HG03025 (cell line): ENCODE results near the gene RADIL.
"Not testable (repeated sequence)": the region's sequence is repeated elsewhere in the genome, so short reads cannot be mapped to it uniquely, and the experiment has no call there.

Experiments used
- ATAC-seq: cut with Tn5 transposase; IDR thresholded peaks from one replicate; pipeline ENCODE4 v1.9.1; 2021; ENCODE audit warnings: mild to moderate bottlenecking, moderate library complexity; ENCODE audit not compliant: unreplicated experiment, low FRiP score

Gene RADIL, protein sequence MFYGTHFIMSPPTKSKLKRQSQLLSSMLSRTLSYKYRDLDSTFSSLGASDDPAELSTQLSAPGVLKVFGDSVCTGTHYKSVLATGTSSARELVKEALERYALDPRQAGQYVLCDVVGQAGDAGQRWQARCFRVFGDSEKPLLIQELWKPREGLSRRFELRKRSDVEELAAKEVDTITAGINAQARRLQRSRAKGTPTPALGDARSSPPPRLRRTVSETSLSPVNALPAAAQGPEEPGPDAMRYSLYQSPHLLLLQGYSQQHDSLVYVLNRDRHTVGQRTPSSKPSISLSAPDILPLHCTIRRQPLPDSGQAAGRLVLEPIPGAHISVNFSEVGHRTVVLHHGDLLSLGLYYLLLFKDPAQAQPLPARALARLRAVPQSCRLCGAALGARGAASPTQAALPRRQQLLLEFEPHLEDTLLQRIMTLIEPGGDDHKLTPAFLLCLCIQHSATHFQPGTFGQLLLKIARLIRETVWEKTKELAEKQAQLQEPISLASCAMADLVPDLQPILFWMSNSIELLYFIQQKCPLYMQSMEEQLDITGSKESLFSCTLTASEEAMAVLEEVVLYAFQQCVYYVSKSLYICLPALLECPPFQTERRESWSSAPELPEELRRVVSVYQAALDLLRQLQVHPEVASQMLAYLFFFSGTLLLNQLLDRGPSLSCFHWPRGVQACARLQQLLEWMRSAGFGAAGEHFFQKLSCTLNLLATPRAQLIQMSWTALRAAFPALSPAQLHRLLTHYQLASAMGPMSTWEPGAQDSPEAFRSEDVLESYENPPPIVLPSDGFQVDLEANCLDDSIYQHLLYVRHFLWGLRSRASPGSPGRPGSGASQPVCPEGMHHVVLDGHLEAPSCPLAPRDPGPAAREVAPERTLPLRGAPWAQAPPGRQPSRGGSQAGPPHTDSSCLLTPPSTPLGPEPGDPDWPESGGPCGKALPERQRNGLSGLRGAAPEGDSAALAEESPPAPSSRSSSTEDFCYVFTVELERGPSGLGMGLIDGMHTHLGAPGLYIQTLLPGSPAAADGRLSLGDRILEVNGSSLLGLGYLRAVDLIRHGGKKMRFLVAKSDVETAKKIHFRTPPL

DNA sequence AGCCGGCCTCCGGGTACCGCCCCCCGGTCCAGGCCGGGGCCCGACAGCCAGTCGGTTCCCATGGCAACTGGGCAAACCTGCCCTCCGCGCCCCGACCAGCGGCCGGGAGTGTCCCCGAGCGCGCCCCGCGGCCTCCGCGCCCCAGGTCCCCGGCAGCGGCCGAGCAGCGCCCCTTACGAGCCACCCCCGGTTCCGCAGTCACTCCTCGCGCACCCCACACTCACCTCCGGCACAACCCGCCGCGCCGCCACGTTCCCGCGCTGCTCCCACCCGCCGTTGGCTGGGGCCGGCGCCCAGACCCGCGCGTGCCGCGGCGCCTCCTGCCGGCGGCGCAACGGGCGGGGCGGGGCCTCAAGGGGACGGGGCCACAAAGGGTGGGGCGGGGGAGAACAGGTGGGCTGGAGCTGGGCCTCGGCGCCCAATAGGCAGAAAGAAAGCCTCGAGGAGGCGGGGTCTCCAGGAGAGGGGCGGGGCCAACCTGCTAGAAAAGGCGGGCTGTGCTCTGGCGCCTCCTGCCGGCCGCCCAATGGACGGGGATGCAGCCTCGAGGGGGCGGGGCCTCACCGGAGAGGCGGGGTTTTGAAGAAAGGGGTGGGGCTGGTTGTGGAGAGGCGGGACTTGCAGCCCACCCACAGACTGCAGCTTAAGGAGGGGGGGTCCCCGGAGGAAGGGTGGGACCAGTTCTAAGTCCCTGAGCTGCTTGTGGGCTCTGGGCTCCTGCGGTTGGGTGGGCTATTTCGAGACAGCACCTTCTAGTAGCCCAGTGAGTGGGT, at the start of gene RADIL:
Gene RADIL, minus strand, starts transcription at position 345 of the 773 bp plus-strand sequence. CDS start 5,577 bp downstream, outside the sequence.
- ATAC-seq: no peak

DNA sequence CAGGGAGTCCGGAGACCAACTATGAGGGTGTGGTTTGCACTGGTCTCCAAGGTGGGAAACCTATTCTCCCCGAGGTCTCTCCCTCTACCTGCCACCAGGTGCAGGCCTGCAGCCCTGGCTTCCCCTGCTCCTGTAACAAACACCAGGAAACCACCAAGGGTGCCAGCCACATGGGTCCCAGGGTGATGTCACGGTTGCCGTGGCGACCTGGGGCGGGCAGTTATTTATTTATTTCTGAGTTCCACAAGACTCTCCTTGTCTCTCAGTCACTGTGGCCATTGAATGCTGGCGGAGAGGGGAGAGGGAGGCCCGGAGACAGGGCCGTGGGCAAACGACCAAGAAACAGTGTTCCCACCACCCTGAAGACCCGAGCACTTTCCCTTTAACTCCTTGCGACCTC, 48.4 kb upstream of the RADIL start:
- no peak for ATAC-seq

DNA sequence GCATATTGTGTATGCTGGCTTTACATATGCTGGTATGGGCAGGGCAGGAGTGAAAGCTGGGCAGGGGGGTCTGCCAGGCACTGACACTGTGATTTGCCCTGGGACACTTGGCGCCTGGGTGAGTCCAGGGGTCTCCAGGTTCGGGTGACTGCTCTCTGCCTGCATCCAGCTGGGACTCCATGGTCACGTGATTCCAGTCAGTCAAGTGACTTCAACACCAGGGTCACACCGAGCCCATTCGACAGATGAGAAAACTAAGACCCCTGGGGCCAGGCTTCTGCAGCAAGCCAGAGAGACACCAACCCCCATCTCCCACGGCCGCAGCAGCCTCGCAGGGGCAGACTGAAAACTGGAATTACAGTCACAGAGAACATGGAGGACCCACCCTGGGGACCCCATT, 45.5 kb upstream of the RADIL start:
- no peak for ATAC-seq

DNA sequence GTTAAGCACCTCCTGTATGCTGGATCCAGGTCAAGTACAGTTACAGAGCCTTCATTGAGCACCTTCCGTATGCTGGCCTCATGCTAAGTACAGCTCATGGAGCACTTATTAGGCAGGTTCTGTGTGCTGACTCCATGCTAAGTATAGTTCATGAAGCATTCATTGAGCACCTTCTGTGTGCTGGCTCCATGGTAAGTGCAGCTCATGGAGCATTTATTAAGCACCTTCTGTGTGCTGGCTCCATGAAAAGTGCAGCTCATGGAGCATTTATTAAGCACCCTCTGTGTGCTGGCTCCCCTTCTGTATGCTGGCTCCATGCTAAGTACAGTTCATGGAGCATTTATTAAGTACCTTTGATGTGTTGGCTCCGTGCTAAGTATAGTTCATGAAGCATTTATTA, 44.9 kb upstream of the RADIL start:
- ATAC-seq: no peak

DNA sequence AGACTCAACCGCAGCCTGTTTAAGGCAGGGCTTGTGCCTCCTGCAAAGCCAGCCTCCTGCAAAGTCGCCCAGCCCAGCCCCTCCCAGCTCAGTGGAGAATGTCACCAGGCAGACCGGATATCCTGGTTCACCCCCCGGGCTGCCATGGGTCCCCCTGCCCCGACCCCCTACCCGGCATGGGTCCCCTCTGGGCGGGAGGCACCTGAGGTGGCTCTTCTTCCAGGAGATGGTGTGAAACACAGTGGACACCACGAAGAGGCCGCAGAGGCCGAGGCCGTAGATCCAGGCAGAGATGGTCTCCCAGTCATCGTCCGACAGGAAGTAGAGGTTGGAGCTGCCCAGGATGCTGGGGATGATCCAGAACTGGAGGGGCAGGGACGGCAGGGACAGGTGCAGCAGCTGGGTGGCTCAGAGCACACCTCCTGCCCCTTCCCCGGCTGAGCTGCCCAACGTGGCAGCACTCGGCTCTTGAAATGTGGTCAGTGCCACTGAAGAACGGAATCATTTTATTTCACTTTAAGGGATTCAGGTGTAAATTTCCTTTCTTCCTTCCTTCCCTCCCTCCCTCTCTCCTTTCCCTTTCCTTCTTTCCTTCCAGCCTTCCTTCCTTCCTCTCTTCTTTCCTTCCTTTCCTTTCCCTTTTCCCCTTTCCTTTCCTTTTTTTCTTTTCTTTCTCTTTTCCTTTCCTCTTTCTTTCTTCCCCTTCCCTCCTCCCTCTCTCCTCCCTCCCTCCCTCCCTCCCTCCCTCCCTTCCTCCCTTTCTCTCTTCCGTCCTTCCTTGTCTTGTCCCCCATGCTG, 36.7 kb upstream of the RADIL start:
- ATAC-seq: no peak

DNA sequence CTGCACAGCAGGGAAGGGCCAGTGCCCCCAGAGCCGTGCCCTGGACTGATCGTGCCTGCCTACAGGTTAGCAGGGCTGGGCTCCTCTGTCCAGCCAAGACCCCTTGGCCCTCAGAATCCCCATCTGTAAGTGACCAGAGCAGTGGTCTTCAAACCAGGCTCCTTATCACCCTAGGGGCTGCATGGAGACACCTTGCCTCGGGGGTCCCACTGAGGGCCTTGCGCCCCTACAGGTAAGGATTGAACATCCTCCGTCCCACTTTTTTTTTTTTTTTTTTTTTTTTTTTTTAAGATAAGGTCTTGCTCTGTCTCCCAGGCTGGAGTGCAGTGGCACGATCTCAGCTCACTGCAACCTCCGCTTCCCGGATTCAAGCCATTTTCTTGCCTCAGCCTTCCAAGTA, 32.6 kb upstream of the RADIL start:
- no peak for ATAC-seq

DNA sequence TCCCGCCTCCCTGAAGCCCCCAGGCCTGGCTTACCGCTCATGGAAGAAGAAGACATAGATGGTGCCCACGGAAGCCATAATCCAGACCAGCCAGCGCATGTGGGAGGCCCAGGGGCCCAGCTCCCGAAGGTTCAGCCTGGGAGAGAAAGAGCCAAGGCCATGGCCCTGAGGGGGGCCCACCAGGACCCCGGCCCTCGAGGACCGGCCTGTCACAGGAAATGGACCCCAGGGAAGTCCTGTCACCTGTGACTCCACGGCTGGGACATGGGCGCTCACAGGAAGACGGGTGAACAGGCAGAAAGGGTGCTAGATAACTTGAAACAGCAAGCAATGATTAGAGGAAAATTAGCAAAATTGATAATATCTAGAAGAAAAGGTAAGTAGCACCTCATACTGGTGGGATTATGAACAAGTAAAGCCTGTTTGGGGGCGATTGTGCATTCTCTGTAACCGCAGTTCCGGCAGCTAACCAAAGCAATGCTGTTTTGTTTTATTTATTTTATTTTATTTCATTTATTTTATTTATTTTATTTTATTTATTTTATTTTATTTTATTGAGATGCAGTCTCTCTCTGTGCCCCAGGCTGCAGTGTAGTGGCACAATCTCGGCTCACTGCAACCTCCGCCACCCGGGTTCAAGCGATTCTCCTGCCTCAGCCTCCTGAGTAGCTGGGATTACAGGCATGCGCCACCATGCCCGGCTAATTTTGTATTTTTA, 27.8 kb upstream of the RADIL start:
- ATAC-seq: no peak

DNA sequence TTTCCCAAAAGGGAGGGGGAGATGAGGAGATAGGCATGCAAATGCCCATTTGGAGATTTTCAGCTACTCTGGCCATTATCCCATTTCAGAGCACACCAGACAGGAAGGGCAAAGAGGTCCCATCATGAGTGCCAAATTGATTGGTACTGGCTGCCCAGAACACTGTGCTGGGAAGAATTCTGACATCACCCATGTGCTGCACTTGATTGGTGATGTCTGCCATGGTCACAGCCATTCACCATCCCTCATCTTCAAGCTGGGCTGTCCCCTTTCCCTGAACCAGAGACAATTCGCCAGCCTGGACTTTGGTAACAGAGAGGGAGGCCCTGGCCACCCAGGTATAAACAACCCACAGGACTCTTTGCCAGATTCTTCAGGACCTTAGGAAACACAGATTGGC, 23.2 kb upstream of the RADIL start:
- ATAC-seq: no peak

DNA sequence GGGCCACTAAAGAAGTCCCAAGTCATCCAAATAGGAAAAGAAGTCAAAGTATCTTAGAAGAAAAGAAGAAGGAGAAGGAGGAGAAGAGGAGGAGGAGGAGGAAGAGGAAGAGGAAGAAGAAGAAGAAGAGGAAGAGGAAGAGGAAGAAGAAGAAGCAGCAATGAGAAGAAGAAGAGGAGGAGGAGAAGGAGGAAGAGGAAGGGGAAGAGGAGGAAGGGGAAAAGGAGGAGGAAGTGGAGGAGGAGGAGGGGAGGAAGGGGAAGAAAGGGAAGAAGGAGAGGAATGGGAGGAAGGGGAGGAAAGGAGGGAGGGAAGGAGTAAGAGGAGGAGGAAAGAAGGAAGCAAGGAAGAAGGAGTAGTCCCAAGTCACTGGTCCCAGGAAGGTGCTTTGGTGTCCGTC, 21.7 kb upstream of the RADIL start:
- no peak for ATAC-seq

DNA sequence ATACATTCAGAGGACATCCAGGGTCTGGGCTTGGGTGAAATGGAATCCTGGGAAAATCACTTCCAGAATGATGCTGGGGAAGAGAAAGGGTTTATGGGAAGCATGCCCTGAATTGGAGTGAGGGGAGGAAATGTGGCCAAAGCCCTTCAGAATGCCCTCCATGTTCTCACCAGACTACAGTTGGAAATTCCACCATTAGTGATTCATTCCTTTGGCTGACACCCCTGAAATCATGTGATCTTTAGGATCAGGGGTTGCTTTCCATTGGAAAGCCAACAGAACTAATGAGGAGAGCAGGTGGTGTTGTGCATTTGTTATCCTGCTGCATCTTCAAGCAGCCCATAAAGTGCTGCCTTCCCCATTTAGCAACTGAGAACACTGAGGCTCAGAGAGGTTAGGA, 20.8 kb upstream of the RADIL start:
- no peak for ATAC-seq

DNA sequence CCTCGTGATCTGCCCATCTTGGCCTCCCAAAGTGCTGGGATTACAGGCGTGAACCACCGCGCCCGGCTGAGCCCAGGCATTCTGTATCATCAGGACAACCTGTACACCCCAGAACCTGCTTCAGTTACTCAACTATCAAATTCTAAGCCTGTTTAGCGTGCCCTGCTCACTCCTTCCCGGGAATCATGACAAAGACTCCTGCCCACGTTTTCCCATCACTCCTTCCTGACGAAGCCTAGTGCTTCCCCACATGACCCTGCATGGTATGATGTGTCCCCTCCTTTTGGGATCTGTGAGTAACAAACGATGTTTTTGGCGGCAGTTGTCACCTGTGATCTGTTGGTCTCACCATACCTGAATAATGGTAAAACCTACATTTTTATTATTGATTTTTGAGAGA, 12.2 kb upstream of the RADIL start:
- ATAC-seq: no peak

DNA sequence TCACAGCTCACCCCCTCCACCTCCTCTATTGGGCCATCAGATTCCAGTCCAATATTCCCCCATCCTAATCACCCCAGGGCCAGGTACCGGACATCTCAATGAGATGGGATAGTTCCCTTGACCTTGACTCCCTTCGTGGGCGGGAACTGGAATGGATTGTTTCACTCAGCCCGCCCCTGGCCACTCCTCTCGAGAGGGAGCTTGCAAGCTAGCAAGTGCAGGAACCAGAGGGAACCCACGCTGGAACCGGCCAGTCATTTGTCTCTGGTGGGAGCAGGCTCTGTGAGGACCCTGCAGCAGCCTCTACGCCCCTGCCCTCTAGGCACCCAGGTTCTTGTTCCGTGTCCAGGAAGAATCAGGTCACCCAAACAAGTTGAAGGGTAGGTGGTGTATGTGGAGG, 11.0 kb upstream of the RADIL start:
- ATAC-seq: no peak

DNA sequence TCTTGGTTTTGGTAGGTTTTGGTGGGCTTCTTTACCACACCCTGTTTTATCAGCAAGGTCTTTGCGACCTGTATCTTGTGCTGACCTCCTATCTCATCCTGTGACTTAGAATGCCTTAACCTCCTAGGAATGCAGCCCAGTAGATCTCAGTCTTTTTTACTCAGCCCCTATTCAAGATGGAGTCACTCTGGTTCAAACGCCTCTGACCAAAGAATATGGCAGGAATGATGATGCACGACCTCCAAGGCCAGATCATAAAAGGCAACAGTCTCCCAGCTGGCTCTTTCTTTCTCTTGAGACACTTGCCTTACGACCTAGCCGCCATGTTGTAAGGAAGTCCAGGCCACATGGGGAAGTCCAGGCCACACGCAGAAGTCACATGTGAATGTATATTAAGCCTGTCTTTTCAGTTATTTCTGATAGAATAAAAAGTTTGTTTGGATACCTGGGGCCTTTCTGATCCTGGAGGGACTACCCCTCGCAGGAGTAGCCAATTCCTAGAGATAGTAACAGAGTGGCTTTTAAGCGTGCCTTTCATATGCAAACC, 10.5 kb upstream of the RADIL start:
- ATAC-seq: no peak

DNA sequence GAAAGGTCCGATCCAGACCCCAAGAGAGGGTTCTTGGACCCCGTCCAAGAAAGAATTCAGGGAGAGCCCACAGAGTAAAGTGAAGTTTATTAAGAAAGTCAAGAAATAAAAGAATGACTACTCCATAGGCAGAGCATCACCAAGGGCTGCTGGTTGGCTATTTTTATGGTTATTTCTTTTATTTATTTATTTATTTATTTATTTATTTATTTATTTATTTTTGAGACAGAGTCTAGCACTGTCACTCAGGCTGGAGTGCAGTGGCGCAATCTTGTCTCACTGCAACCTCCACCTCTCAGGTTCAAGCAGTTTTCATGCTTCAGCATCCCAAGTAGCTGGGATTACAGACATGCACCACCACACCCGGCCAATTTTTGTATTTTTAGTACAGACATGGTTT, 9.7 kb upstream of the RADIL start:
- ATAC-seq: not testable (repeated sequence)

DNA sequence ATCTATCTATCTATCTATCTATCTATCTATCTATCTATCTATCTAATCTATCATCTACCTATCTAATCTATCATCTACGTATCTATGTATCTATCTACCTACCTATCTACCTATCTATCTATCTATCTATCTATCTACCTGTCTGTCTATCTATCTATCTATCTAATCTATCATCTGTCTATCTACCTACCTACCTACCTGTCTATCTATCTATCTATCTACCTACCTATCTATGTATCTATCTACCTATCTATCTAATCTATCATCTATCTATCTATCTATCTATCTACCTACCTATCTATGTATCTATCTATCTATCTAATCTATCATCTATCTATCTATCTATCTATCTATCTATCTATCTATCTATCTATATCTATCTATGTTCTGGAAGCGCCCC, 8.0 kb upstream of the RADIL start:
- not testable (repeated sequence) for ATAC-seq

DNA sequence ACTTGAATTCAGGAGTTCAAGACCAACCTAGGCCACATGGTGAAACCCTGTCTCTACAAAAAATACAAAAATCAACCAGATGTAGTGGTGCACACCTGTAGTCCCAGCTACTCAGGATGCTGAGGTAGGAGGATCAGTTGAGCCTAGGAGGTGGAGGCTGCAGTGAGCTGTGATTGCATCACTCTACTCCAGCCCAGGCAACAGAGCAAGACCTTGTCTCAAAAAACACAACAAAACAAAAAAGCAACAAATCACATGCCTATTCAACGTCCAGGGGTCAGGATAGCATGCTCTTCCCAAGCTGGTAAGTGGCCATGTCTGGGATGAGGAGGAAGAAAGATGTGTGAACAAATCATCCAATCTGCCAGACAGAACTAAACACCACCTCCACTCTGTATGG, 6.2 kb upstream of the RADIL start:
- ATAC-seq: no peak

DNA sequence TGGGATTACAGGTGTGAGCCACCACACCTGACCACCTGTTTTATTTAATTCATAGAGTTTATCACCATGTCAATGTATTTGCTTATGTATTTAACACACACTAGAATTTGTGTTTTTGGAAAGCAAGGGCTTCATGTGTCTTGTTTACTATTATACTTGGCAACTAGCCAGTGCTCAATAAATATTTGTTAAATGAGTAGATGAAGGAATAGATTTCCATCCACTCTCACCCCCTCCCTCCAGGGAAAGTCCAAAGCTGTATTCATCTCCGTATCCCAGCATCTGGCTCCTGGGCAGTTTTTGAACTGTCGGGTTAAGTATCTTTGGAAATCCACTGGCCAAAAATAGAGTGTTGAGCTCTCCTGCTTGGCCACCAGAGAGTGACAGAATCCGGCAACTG, 4.6 kb upstream of the RADIL start:
- no peak for ATAC-seq

DNA sequence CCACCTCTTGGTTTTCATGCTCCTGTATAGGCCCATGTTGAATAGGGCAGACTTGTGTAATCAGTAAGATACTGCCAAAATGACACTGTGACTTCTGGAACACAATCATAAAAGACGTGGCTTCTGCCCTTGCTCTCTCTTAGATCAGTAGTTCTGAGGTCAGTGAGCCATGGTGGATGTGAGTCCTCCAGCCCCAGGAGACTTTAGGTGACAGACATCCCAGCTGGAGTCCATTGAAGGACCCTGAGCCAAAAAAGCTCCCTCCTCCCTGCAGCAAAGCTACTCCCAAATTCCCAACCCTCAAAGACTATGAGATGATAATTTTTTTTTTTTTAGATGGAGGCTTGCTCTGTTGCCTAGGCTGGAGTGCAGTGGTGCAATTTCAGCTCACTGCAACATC, 3.2 kb upstream of the RADIL start:
- ATAC-seq: no peak

DNA sequence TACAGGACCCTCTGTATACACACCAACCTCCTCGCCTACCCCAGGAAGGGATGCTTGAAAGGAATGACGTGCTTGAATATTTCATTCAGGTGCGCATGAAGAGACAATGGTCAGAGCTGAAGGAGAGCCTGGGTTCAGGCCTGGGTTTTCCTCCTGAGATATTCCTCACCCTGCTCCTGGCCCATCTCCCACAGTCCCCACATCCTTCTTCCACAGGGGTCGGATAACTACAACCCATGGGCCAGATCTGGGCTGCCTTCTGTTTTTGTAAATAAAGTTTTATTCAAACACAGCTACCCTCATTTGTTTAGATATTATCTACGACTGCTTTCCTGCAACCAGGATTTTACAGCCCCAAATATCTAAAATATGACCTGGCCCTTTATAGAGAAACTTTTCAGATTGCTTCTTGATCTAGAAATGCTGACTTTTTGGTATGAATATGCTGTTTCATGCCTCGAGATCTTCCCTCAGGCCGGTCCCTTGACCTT, 1.8 kb upstream of the RADIL start:
- no peak for ATAC-seq
